HEK293 (cell line): ENCODE data around the gene EZH1.

Source experiments
- CTCF ChIA-PET: fragments of 350-600 bp; formaldehyde crosslinking; extraction: SDS; loops from one replicate; lab custom pipeline; 2021; ENCODE audit warnings: antibody characterized with exemption; lab: Yijun Ruan, JAX
- POLR2A ChIA-PET: fragments of 300-600 bp; formaldehyde crosslinking; extraction: SDS; loops from one replicate; lab custom pipeline; 2020; ENCODE audit warnings: antibody characterized with exemption, inconsistent platforms; lab: Yijun Ruan, JAX
- H3K27ac ChIP-seq: fragments of 200-500 bp; sonication (Bioruptor generic); 2 replicates; pipeline ENCODE4 v1.5.1; 2014; ENCODE audit warnings: low read depth, low read length, control low read depth, inconsistent platforms; ENCODE audit errors: extremely low read depth
- H3K36me3 ChIP-seq, 2 experiments: fragments of 200-500 bp in 1 of 2; sonication (Bioruptor generic) in 1 of 2; 1 replicate in 1 of 2; 2 replicates in 1 of 2; pipeline ENCODE4 v1.5.1; 2014 to 2017; ENCODE audit warnings: inconsistent platforms in 2 of 2, low read length in 2 of 2; ENCODE audit not compliant: control insufficient read depth in 2 of 2, insufficient read depth in 1 of 2
- H3K4me1 ChIP-seq: fragments of 200-500 bp; sonication (Bioruptor generic); 2 replicates; pipeline ENCODE4 v1.5.1; 2014; ENCODE audit warnings: mild to moderate bottlenecking, low read length, inconsistent platforms; ENCODE audit not compliant: control insufficient read depth, insufficient read depth
- H3K4me3 ChIP-seq: 2 replicates; pipeline ENCODE4 v1.5.1; 2011; ENCODE audit warnings: low read depth, mild to moderate bottlenecking, control low read depth, low read length, moderate library complexity
- H3K9me3 ChIP-seq: fragments of 200-500 bp; sonication (Bioruptor generic); 2 replicates; pipeline ENCODE4 v1.5.1; 2014; ENCODE audit warnings: low read depth, low read length, inconsistent platforms; ENCODE audit not compliant: control insufficient read depth, insufficient read depth
- BCL11B ChIP-seq: fragments of 450-650 bp; formaldehyde crosslinking; IDR thresholded peaks from 2 replicates; pipeline ENCODE4 v1.5.1; 2016; ENCODE audit warnings: low read depth, missing biosample characterization, missing genetic modification characterization
- IKZF3 ChIP-seq: fragments of 450-650 bp; IDR thresholded peaks from 2 replicates; pipeline ENCODE4 v1.5.0; 2018; ENCODE audit warnings: missing biosample characterization, mild to moderate bottlenecking, missing genetic modification characterization, moderate library complexity
- KLF1 ChIP-seq: fragments of 450-650 bp; formaldehyde crosslinking; IDR thresholded peaks from 2 replicates; pipeline ENCODE4 v1.5.1; 2016; ENCODE audit warnings: missing biosample characterization, missing genetic modification characterization
- KLF10 ChIP-seq: fragments of 450-650 bp; IDR thresholded peaks from 2 replicates; pipeline ENCODE4 v1.5.1; 2018; ENCODE audit warnings: missing biosample characterization, mild to moderate bottlenecking, missing genetic modification characterization
- KLF16 ChIP-seq: fragments of 450-650 bp; formaldehyde crosslinking; IDR thresholded peaks from 2 replicates; pipeline ENCODE4 v1.5.1; 2017; ENCODE audit warnings: missing biosample characterization, missing genetic modification characterization
- OSR2 ChIP-seq: fragments of 450-650 bp; formaldehyde crosslinking; IDR thresholded peaks from 2 replicates; pipeline ENCODE4 v1.5.1; 2016; ENCODE audit warnings: missing biosample characterization, missing genetic modification characterization
- SALL2 ChIP-seq: fragments of 450-650 bp; formaldehyde crosslinking; IDR thresholded peaks from 2 replicates; pipeline ENCODE4 v1.5.0; 2017; ENCODE audit warnings: missing biosample characterization, mild to moderate bottlenecking, missing genetic modification characterization, borderline replicate concordance
- SETDB1 ChIP-seq: IDR thresholded peaks from one replicate; pipeline ENCODE4 v1.6.1; 2017; ENCODE audit warnings: mild to moderate bottlenecking, low read length, moderate library complexity, mixed read lengths; ENCODE audit not compliant: insufficient read length
- TSHZ1 ChIP-seq: fragments of 450-650 bp; formaldehyde crosslinking; IDR thresholded peaks from 2 replicates; pipeline ENCODE4 v1.5.1; 2016; ENCODE audit warnings: missing biosample characterization, missing genetic modification characterization, borderline replicate concordance
- ZBTB1 ChIP-seq: fragments of 450-650 bp; formaldehyde crosslinking; IDR thresholded peaks from 2 replicates; pipeline ENCODE4 v1.5.1; 2016; ENCODE audit warnings: missing biosample characterization, missing genetic modification characterization
- ZBTB48 ChIP-seq: fragments of 450-650 bp; formaldehyde crosslinking; IDR thresholded peaks from 2 replicates; pipeline ENCODE4 v1.5.1; 2016; ENCODE audit warnings: missing biosample characterization, missing genetic modification characterization
- ZBTB49 ChIP-seq: fragments of 450-650 bp; formaldehyde crosslinking; IDR thresholded peaks from 2 replicates; pipeline ENCODE4 v1.5.1; 2016; ENCODE audit warnings: missing biosample characterization, missing genetic modification characterization, low read depth
- ZIC2 ChIP-seq: fragments of 450-650 bp; formaldehyde crosslinking; IDR thresholded peaks from 2 replicates; pipeline ENCODE4 v1.5.1; 2016; ENCODE audit warnings: missing biosample characterization, missing genetic modification characterization
- ZNF148 ChIP-seq: fragments of 450-650 bp; formaldehyde crosslinking; IDR thresholded peaks from 2 replicates; pipeline ENCODE4 v1.5.0; 2017; ENCODE audit warnings: missing biosample characterization, missing genetic modification characterization, borderline replicate concordance
- ZNF37A ChIP-seq: fragments of 450-650 bp; IDR thresholded peaks from 2 replicates; pipeline ENCODE4 v1.5.1; 2018; ENCODE audit warnings: missing biosample characterization, missing genetic modification characterization
- ZNF549 ChIP-seq: fragments of 450-650 bp; IDR thresholded peaks from 2 replicates; pipeline ENCODE4 v1.5.1; 2018; ENCODE audit warnings: missing biosample characterization, missing genetic modification characterization, mild to moderate bottlenecking, inconsistent platforms, moderate library complexity
- ZNF639 ChIP-seq: fragments of 450-650 bp; formaldehyde crosslinking; IDR thresholded peaks from 2 replicates; pipeline ENCODE4 v1.5.1; 2016; ENCODE audit warnings: missing biosample characterization, missing genetic modification characterization
- ZNF654 ChIP-seq: fragments of 450-650 bp; formaldehyde crosslinking; IDR thresholded peaks from 2 replicates; pipeline ENCODE4 v1.5.1; 2016; ENCODE audit warnings: low read depth, missing biosample characterization, missing genetic modification characterization
- TF ChIP-seq, protein P1 (sequence below): fragments of 450-650 bp; formaldehyde crosslinking; IDR thresholded peaks from 2 replicates; pipeline ENCODE4 v1.5.1; 2016; ENCODE audit warnings: missing biosample characterization, missing genetic modification characterization

Gene EZH1

DNA sequence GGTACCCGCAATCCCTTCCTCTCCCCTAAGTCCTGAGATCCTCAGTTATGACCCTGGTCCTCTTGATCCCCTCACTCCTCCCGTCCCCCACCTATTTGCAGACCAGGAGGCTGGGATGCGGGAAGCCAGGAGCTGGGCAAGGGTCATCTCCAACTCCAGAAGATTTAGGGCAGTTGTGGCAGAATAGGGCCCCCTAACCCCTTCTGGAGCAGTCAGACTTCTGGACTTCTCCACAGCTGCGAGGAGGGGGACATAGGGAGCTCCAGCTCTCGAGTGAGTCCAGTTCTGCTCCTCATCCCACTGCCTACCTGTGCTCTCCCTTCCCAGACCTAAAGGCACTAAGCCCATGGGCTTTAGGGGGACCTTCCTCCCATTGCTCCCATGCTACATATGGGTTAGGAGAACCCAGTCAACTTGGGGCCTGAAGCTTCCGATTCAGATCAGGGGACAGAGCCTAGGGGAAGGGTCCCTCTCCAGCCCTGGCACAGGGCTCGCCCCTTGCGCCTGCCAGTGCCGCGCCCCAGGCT is 36.9 kb upstream of the EZH1 start:
- H3K4me3 ChIP-seq = no peak overlapping the region
- ChIA-PET CTCF (interaction anchor here (1.4 to 3.6 kb wide), 2 partner anchors 18 to 204 kb away, joined by 5 to 16 read pairs; partner anchors contain the start of gene PSMC3IP), POLR2A (interaction anchor here (0.6 to 2.6 kb wide), 6 partner anchors 9 to 212 kb away, joined by 3 to 13 read pairs (median 4); partner anchors contain the start of genes CNTD1, COA3 and VPS25)
- H3K9me3 ChIP-seq = no peaks in the 10 kb centered on the region
- H3K27ac ChIP-seq = no peak overlapping the region
- H3K4me1 ChIP-seq = peaks cover 5% of the 10 kb centered on the region; the same call in 1 of the 2 replicates
- peaks cover 16 to 43% of the 10 kb centered on the region in 2 experiments; a peak in 2 of 3 replicates for H3K36me3 ChIP-seq
- TF ChIP-seq TSHZ1 (tag by site-specific recombination) (no peak), KLF16 (tag by site-specific recombination) (no peak), SALL2 (tag by site-specific recombination) (no peak), ZNF37A (tag by site-specific recombination) (no peak), ZBTB48 (tag by site-specific recombination) (no peak), KLF10 (no peak), SETDB1 (no peak), KLF1 (tag by site-specific recombination) (no peak), ZNF654 (tag by site-specific recombination) (no peak), ZNF639 (tag by site-specific recombination) (no peak), ZNF148 (tag by site-specific recombination) (no peak), ZBTB49 (tag by site-specific recombination) (no peak), IKZF3 (no peak), BCL11B (no peak), ZIC2 (no peak), ZBTB1 (tag by site-specific recombination) (no peak), ZNF549 (no peak), OSR2 (tag by site-specific recombination) (no peak)
- TF ChIP-seq, protein P1, sequence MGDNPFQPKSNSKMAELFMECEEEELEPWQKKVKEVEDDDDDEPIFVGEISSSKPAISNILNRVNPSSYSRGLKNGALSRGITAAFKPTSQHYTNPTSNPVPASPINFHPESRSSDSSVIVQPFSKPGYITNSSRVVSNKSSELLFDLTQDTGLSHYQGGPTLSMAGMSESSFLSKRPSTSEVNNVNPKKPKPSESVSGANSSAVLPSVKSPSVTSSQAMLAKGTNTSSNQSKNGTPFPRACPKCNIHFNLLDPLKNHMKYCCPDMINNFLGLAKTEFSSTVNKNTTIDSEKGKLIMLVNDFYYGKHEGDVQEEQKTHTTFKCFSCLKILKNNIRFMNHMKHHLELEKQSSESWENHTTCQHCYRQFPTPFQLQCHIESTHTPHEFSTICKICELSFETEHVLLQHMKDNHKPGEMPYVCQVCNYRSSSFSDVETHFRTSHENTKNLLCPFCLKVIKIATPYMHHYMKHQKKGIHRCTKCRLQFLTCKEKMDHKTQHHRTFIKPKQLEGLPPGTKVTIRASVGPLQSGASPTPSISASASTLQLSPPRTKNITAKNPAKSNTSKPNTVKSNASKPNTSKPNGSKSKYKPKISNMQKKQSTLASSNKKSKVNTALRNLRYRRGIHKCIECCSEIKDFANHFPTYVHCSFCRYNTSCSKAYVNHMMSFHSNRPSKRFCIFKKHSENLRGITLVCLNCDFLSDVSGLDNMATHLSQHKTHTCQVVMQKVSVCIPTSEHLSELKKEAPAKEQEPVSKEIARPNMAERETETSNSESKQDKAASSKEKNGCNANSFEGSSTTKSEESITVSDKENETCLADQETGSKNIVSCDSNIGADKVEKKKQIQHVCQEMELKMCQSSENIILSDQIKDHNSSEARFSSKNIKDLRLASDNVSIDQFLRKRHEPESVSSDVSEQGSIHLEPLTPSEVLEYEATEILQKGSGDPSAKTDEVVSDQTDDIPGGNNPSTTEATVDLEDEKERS (tag by site-specific recombination) = no peak
